DND-41 (cell line): ENCODE data around the gene FAM193B.

Source experiments
- ATAC-seq: fragments of 200-7000 bp; cut with Tn5 transposase; 3 replicates; pipeline ENCODE4 v1.9.1; 2021; ENCODE audit warnings: low read depth; ENCODE audit not compliant: insufficient read depth
- DNase-seq: peaks from one replicate; pipeline ENCODE4 v3.0.0-alpha.2; 2020
- H2AFZ ChIP-seq: 2 replicates; pipeline ENCODE4 v1.6.0; 2012; ENCODE audit warnings: low read depth, low read length
- H3K27ac ChIP-seq: 2 replicates; pipeline ENCODE4 v1.5.1; 2012; ENCODE audit warnings: low read length, inconsistent platforms
- H3K27me3 ChIP-seq: fragments of 200-600 bp; sonication (generic); 2 replicates; pipeline ENCODE4 v1.6.0; 2012; ENCODE audit warnings: low read length, mild to moderate bottlenecking, inconsistent platforms; ENCODE audit not compliant: insufficient read depth, poor library complexity
- H3K36me3 ChIP-seq: 2 replicates; pipeline ENCODE4 v1.5.1; 2012; ENCODE audit warnings: low read length, inconsistent platforms; ENCODE audit not compliant: insufficient read depth
- H3K4me1 ChIP-seq: 2 replicates; pipeline ENCODE4 v1.5.1; 2012; ENCODE audit warnings: mild to moderate bottlenecking, low read length; ENCODE audit not compliant: insufficient read depth
- H3K4me2 ChIP-seq: 2 replicates; pipeline ENCODE4 v1.6.0; 2012; ENCODE audit warnings: mild to moderate bottlenecking, moderate library complexity, low read length, inconsistent platforms; ENCODE audit not compliant: insufficient read depth
- H3K4me3 ChIP-seq, 2 experiments: fragments of 200-600 bp in 1 of 2; shearing (Covaris generic) in 1 of 2; 2 replicates each; pipeline ENCODE4 v1.5.1; 2012 to 2016; ENCODE audit warnings: inconsistent platforms in 2 of 2, low read length in 2 of 2, mild to moderate bottlenecking in 2 of 2, low read depth in 1 of 2, moderate library complexity in 1 of 2
- H3K79me2 ChIP-seq: 2 replicates; pipeline ENCODE4 v1.6.0; 2012; ENCODE audit warnings: low read length, inconsistent platforms; ENCODE audit not compliant: insufficient read depth
- H3K9ac ChIP-seq: 2 replicates; pipeline ENCODE4 v1.6.0; 2012; ENCODE audit warnings: low read depth, mild to moderate bottlenecking, inconsistent platforms, low read length, moderate library complexity
- H3K9me3 ChIP-seq: 2 replicates; pipeline ENCODE4 v1.5.1; 2012; ENCODE audit warnings: low read length, moderate library complexity, mild to moderate bottlenecking, inconsistent platforms; ENCODE audit not compliant: insufficient read depth, severe bottlenecking
- H4K20me1 ChIP-seq: 2 replicates; pipeline ENCODE4 v1.6.0; 2012; ENCODE audit warnings: low read length; ENCODE audit not compliant: insufficient read depth
- CTCF ChIP-seq: IDR thresholded peaks from 2 replicates; pipeline ENCODE4 v1.5.1; 2012; ENCODE audit warnings: borderline replicate concordance, low read length, moderate library complexity, mild to moderate bottlenecking; ENCODE audit not compliant: poor library complexity, severe bottlenecking; ENCODE audit errors: extremely low read depth
- EZH2 ChIP-seq: IDR thresholded peaks from 3 replicates; pipeline ENCODE4 v1.6.1; 2012; ENCODE audit warnings: borderline replicate concordance, low read depth, mild to moderate bottlenecking, moderate library complexity, low read length, inconsistent platforms; ENCODE audit not compliant: severe bottlenecking

The FAM193B gene

GRCh38 chr5:177493795-177494345, 60.5 kb downstream of the FAM193B start:
- Histone ChIP-seq H2AFZ (no peak overlapping the region), H4K20me1 (no peaks in the 10 kb centered on the region; the same call in 1 of the 2 replicates), H3K36me3 (no peaks in the 10 kb centered on the region), H3K4me2 (no peak overlapping the region), H3K79me2 (no peaks in the 10 kb centered on the region), H3K9ac (no peak overlapping the region), H3K27ac (no peak overlapping the region), H3K9me3 (no peaks in the 10 kb centered on the region), H3K4me3 (no peak overlapping the region), H3K27me3 (no peaks in the 10 kb centered on the region), H3K4me1 (peaks cover 20% of the 10 kb centered on the region)
- no peak for ATAC-seq
- DNase-seq = no peak
- TF ChIP-seq CTCF (no peak), EZH2 (no peak)

DNA sequence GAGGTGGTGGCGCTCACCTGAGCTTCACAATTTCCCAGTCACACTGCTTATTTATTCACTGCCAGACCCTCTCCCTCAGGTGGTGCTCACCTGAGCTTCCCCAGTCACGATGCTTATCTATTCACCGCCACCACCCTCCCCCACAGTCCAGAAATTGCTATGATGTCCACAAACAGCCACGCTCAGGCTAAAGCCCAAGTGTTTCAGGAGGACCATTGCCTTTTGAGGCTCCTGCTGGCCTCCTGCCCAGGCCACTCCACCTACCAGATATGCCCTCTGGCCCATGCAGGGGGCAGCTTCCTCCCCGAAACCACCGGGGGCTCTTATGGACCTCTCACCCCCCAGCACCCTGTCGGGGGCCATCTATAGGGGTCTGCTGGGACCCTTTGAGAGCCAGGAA, 61.5 kb downstream of the FAM193B start:
- no peaks in the 10 kb centered on the region for H3K27me3 ChIP-seq
- no peak overlapping the region for H3K4me2 ChIP-seq
- H3K9ac ChIP-seq = no peak overlapping the region
- H3K27ac ChIP-seq = no peak overlapping the region
- DNase-seq = no peak
- no peak overlapping the region for H3K4me3 ChIP-seq
- H3K4me1 ChIP-seq = peaks cover 16% of the 10 kb centered on the region
- no peaks in the 10 kb centered on the region for H3K36me3 ChIP-seq
- no peak overlapping the region for H2AFZ ChIP-seq
- TF ChIP-seq CTCF = no peak
- TF ChIP-seq EZH2 = no peak
- ATAC-seq = no peak
- H4K20me1 ChIP-seq = peaks cover 3% of the 10 kb centered on the region; the same call in 1 of the 2 replicates
- H3K79me2 ChIP-seq = no peaks in the 10 kb centered on the region
- no peaks in the 10 kb centered on the region for H3K9me3 ChIP-seq

DNA sequence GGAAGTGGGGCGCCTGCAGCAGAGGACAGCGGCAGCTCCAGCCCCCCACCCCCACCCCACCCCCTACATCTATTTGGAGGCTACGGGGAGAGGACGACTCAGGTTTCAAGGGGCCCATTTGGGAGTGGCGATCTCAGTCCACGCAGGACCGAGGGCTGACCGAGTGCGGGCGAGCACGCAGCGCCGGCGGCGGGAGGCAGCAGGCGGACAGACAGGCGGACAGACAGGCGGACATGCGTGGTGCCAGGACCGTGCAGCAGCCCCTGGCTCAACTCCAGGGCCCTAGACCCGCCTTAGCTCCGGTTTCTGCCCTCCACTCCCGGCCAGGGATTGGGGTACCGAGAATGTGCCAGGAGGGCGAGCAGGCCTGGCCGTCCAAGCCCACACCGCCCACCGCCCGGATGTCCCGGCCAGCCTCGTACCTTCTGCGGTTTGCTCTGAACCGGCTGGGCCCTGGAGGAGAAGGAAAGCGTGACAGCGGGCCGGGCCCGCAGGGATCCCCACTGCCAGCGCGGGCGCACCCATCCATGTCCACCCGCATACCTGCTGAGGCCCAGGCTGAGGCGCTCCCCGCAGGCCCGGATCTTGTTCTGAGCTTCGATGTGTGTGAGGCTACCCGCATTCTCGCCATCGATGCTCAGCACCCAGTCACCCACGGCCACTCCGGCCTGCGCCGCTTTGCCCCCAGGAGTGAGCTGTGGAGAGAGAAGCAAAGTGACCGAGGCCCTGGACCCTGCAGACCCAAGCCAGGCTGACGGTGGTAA, 62.2 kb downstream of the FAM193B start:
- peaks cover 3% of the 10 kb centered on the region; the same call in 1 of the 2 replicates for H4K20me1 ChIP-seq
- H3K27me3 ChIP-seq = no peaks in the 10 kb centered on the region
- H3K4me3 ChIP-seq = no peak overlapping the region
- H3K4me1 ChIP-seq = peaks cover 11% of the 10 kb centered on the region
- no peaks in the 10 kb centered on the region for H3K9me3 ChIP-seq
- DNase-seq (no peak), ATAC-seq (no peak)
- H3K9ac ChIP-seq = no peak overlapping the region
- H2AFZ ChIP-seq = no peak overlapping the region
- no peak overlapping the region for H3K4me2 ChIP-seq
- no peaks in the 10 kb centered on the region for H3K36me3 ChIP-seq
- H3K27ac ChIP-seq = no peak overlapping the region
- TF ChIP-seq EZH2 (no peak), CTCF (no peak)
- H3K79me2 ChIP-seq = no peaks in the 10 kb centered on the region
